Activated CD8-positive, alpha-beta T cell treated with anti-CD3 and anti-CD28 coated beads, Interleukin-2, amount 10 ng/mL, durations not matched to agents 7 days and 5 days (primary cell): Measurements from ENCODE around the gene CRTC2. TPM values are rescaled to one million over a fixed set of nuclear protein-coding genes. Genes with fewer than 3 reads are reported as not detected.
"Not testable (repeated sequence)": the region's sequence is repeated elsewhere in the genome, so short reads cannot be mapped to it uniquely, and the experiment has no call there.

Source experiments
- ATAC-seq: fragments of 150-1000 bp; cut with Tn5 transposase; one replicate; pipeline ENCODE4 v1.10.0; 2021; ENCODE audit warnings: moderate library complexity
- CTCF ChIA-PET: fragments of 350-600 bp; sonication (Branson Sonifier 250); formaldehyde crosslinking; loops from one replicate; lab custom pipeline; 2021; ENCODE audit warnings: antibody characterized with exemption; lab: Charles Lee
- POLR2A ChIA-PET: fragments of 350-600 bp; sonication (Branson Sonifier 250); formaldehyde crosslinking; loops from one replicate; lab custom pipeline; 2021; ENCODE audit warnings: antibody characterized with exemption; lab: Charles Lee
- DNase-seq: peaks from one replicate; pipeline ENCODE4 v3.0.0-alpha.2; 2020
- H3K27ac Mint-ChIP-seq: one replicate; pipeline ENCODE4 v1.8.0; 2021; ENCODE audit warnings: mild to moderate bottlenecking, mixed read lengths
- H3K27me3 Mint-ChIP-seq: one replicate; pipeline ENCODE4 v1.8.0; 2021; ENCODE audit warnings: low read depth, mixed read lengths
- H3K36me3 Mint-ChIP-seq: one replicate; pipeline ENCODE4 v1.8.0; 2021; ENCODE audit warnings: low read depth, mixed read lengths
- H3K4me1 Mint-ChIP-seq: one replicate; pipeline ENCODE4 v1.8.0; 2021; ENCODE audit warnings: low read depth, mixed read lengths
- H3K4me3 Mint-ChIP-seq: one replicate; pipeline ENCODE4 v1.8.0; 2021; ENCODE audit warnings: mild to moderate bottlenecking, mixed read lengths
- H3K9me3 Mint-ChIP-seq: one replicate; pipeline ENCODE4 v1.8.0; 2022; ENCODE audit warnings: mixed read lengths; ENCODE audit not compliant: insufficient read depth
- total RNA-seq, 2 experiments: library from RNA; stranded (reverse); gene quantifications; one replicate each; pipeline ENCODE4 v1.2.3, GENCODE V29; 2021

CRTC2 gene
- total RNA-seq, 2 experiments from 2014 or later, result 85.1 to 104 TPM

GRCh38 chr1:153985941-153986761 is 27.7 kb upstream of the CRTC2 start, which contains the start of gene RAB13:
Gene RAB13 (minus strand): TSS chr1:153986339. CDS start chr1:153986236, 103 bp downstream.
- CTCF ChIA-PET, result interaction anchor here (0.7 to 5.7 kb wide), 44 partner anchors 9 to 452 kb away, joined by 3 to 109 read pairs (median 6); partner anchors contain the start of genes CHTOP, CREB3L4, CRTC2 and DENND4B
- DNase-seq (no peak), ATAC-seq (peak; percentile 12)
- Mint-ChIP-seq H3K36me3 (peaks cover 7% of the 10 kb centered on the region), H3K9me3 (no peaks in the 10 kb centered on the region), H3K4me1 (peaks cover 36% of the 10 kb centered on the region), H3K4me3 (peak within 1 kb of the TSS; percentile 74), H3K27ac (peak within 1 kb of the TSS; percentile 88), H3K27me3 (no peaks in the 10 kb centered on the region)
- POLR2A ChIA-PET, result interaction anchor here (0.7 to 3.1 kb wide), 15 partner anchors 9 to 327 kb away, joined by 3 to 21 read pairs (median 4); partner anchors contain the start of genes CREB3L4 and JTB

- H3K4me1 Mint-ChIP-seq, result peaks cover 35% of the 10 kb centered on the region
- H3K36me3 Mint-ChIP-seq, result no peaks in the 10 kb centered on the region
- DNase-seq, result no peak
- no peaks in the 10 kb centered on the region for H3K9me3 Mint-ChIP-seq
- ChIA-PET POLR2A (interaction anchor here (0.6 to 3.1 kb wide), 11 partner anchors 8 to 326 kb away, joined by 3 to 21 read pairs (median 4); partner anchors contain the start of genes CREB3L4, JTB and SLC39A1), CTCF (interaction anchor here (1.5 to 5.7 kb wide), 19 partner anchors 9 to 413 kb away, joined by 3 to 109 read pairs (median 12); partner anchors contain the start of genes CREB3L4, CRTC2, DENND4B and GATAD2B)
- H3K27me3 Mint-ChIP-seq, result no peaks in the 10 kb centered on the region
- no peak for ATAC-seq
- H3K27ac Mint-ChIP-seq, result peak overlapping the region; percentile 66
- H3K4me3 Mint-ChIP-seq, result peak overlapping the region; percentile 69
Measured at GRCh38 chr1:153985341-153985912, 27.0 kb upstream of the CRTC2 start.

GRCh38 chr1:153984123-153984894 is 25.9 kb upstream of the CRTC2 start:
- DNase-seq, result no peak
- H3K27ac Mint-ChIP-seq, result no peak overlapping the region
- no peaks in the 10 kb centered on the region for H3K9me3 Mint-ChIP-seq
- ATAC-seq, result no peak
- no peak overlapping the region for H3K4me3 Mint-ChIP-seq
- peaks cover 32% of the 10 kb centered on the region for H3K4me1 Mint-ChIP-seq
- CTCF ChIA-PET, result interaction anchor here (2.9 to 5.7 kb wide), 3 partner anchors 19 to 187 kb away, joined by 32 to 109 read pairs (median 50); partner anchors contain the start of genes CREB3L4 and SLC39A1
- POLR2A ChIA-PET, result interaction anchor here (0.7 to 2.9 kb wide), 4 partner anchors 17 to 194 kb away, joined by 3 to 21 read pairs (median 6); partner anchors contain the start of gene CREB3L4
- no peaks in the 10 kb centered on the region for H3K36me3 Mint-ChIP-seq
- no peaks in the 10 kb centered on the region for H3K27me3 Mint-ChIP-seq

- DNase-seq, H3K4me3 Mint-ChIP-seq, H3K36me3 Mint-ChIP-seq, H3K27me3 Mint-ChIP-seq, H3K9me3 Mint-ChIP-seq, ATAC-seq, H3K27ac Mint-ChIP-seq: not testable (repeated sequence)
- ChIA-PET POLR2A (interaction anchor here (0.8 kb wide), 1 partner anchor 14 kb away, joined by 4 read pairs; the partner anchor contains the start of gene CREB3L4), CTCF (interaction anchor here (0.6 to 1.2 kb wide), 2 partner anchors 10 to 26 kb away, joined by 3 to 5 read pairs; no protein-coding TSS in a partner anchor)
- H3K4me1 Mint-ChIP-seq, result peaks cover 38% of the 10 kb centered on the region
Measured at GRCh38 chr1:153981735-153982134, 23.3 kb upstream of the CRTC2 start.

GRCh38 chr1:153979091-153979490 is 20.7 kb upstream of the CRTC2 start:
- Mint-ChIP-seq H3K4me1 (peaks cover 38% of the 10 kb centered on the region), H3K36me3 (peaks cover 28% of the 10 kb centered on the region)
- ChIA-PET POLR2A (interaction anchor here (1.0 to 5.0 kb wide), 5 partner anchors 12 to 34 kb away, joined by 3 to 62 read pairs (median 26); partner anchors contain the start of genes CREB3L4, DENND4B and RPS27), CTCF (interaction anchor here (1.0 to 5.6 kb wide), 5 partner anchors 7 to 302 kb away, joined by 3 to 74 read pairs (median 10); partner anchors contain the start of genes CREB3L4, CRTC2 and RAB13)
- not testable (repeated sequence) for H3K4me3 Mint-ChIP-seq, ATAC-seq, H3K9me3 Mint-ChIP-seq, H3K27me3 Mint-ChIP-seq, H3K27ac Mint-ChIP-seq, DNase-seq

GRCh38 chr1:153978274-153978909 is 20.0 kb upstream of the CRTC2 start:
- Mint-ChIP-seq H3K4me3 (peak overlapping the region; percentile 97), H3K36me3 (peaks cover 35% of the 10 kb centered on the region), H3K4me1 (peaks cover 40% of the 10 kb centered on the region), H3K27ac (peak overlapping the region; percentile 89), H3K9me3 (no peaks in the 10 kb centered on the region), H3K27me3 (no peaks in the 10 kb centered on the region)
- ATAC-seq, result no peak
- CTCF ChIA-PET, result interaction anchor here (0.8 to 5.6 kb wide), 10 partner anchors 8 to 301 kb away, joined by 3 to 74 read pairs (median 8); partner anchors contain the start of genes CREB3L4, CRTC2, DENND4B and RAB13
- POLR2A ChIA-PET, result interaction anchor here (0.9 to 5.0 kb wide), 12 partner anchors 8 to 183 kb away, joined by 3 to 62 read pairs (median 5); partner anchors contain the start of genes CREB3L4, CRTC2, DENND4B and GATAD2B
- no peak for DNase-seq

- peaks cover 44% of the 10 kb centered on the region for H3K36me3 Mint-ChIP-seq
- no peaks in the 10 kb centered on the region for H3K9me3 Mint-ChIP-seq
- ATAC-seq (peak; percentile 96), DNase-seq (peak; percentile 91)
- ChIA-PET CTCF (interaction anchor here (0.8 to 5.6 kb wide), 11 partner anchors 9 to 357 kb away, joined by 3 to 74 read pairs (median 5); partner anchors contain the start of genes CREB3L4, CRTC2, DENND4B and RAB13), POLR2A (interaction anchor here (0.6 to 5.0 kb wide), 18 partner anchors 9 to 1632 kb away, joined by 3 to 62 read pairs (median 3); partner anchors contain the start of genes CREB3L4, CRTC2, DENND4B and GATAD2B)
- H3K27me3 Mint-ChIP-seq, result no peaks in the 10 kb centered on the region
- H3K4me3 Mint-ChIP-seq, result peak within 1 kb of the TSS; percentile 97
- H3K4me1 Mint-ChIP-seq, result peaks cover 48% of the 10 kb centered on the region
- H3K27ac Mint-ChIP-seq, result peak within 1 kb of the TSS; percentile 93
Measured at GRCh38 chr1:153977250-153978240, 19.1 kb upstream of the CRTC2 start, which contains the start of gene JTB. Gene JTB (minus strand): TSS chr1:153977674. CDS start chr1:153977252, 422 bp downstream.

- DNase-seq, result no peak
- ATAC-seq, result no peak
- peaks cover 55% of the 10 kb centered on the region for H3K4me1 Mint-ChIP-seq
Measured at GRCh38 chr1:153976819-153977249, 18.4 kb upstream of the CRTC2 start.

GRCh38 chr1:153973525-153973924 is 15.1 kb upstream of the CRTC2 start:
- DNase-seq, result no peak
- Mint-ChIP-seq H3K4me3 (no peak overlapping the region), H3K4me1 (peaks cover 59% of the 10 kb centered on the region), H3K27ac (no peak overlapping the region), H3K9me3 (no peaks in the 10 kb centered on the region), H3K36me3 (peaks cover 50% of the 10 kb centered on the region), H3K27me3 (no peaks in the 10 kb centered on the region)
- POLR2A ChIA-PET, result interaction anchor here (1.8 kb wide), 1 partner anchor 10 kb away, joined by 4 read pairs; the partner anchor contains the start of gene SLC39A1
- CTCF ChIA-PET, result interaction anchor here (5.6 kb wide), 1 partner anchor 13 kb away, joined by 74 read pairs; the partner anchor contains the start of gene RAB13
- ATAC-seq, result no peak

More at GRCh38 chr1:153976819-153977249, 18.4 kb upstream of the CRTC2 start:
- ChIA-PET CTCF (interaction anchor here (1.0 to 5.6 kb wide), 8 partner anchors 10 to 358 kb away, joined by 3 to 74 read pairs (median 11); partner anchors contain the start of genes CREB3L4, CRTC2, DENND4B and RAB13), POLR2A (interaction anchor here (0.9 to 5.0 kb wide), 14 partner anchors 10 to 305 kb away, joined by 3 to 62 read pairs (median 6); partner anchors contain the start of genes CREB3L4, CRTC2, DENND4B and RAB13)
- Mint-ChIP-seq H3K27ac (peak overlapping the region; percentile 93), H3K36me3 (peaks cover 50% of the 10 kb centered on the region), H3K27me3 (no peaks in the 10 kb centered on the region), H3K9me3 (no peaks in the 10 kb centered on the region), H3K4me3 (peak overlapping the region; percentile 97)
